Measurements from ENCODE around the gene TM9SF4.

DNA sequence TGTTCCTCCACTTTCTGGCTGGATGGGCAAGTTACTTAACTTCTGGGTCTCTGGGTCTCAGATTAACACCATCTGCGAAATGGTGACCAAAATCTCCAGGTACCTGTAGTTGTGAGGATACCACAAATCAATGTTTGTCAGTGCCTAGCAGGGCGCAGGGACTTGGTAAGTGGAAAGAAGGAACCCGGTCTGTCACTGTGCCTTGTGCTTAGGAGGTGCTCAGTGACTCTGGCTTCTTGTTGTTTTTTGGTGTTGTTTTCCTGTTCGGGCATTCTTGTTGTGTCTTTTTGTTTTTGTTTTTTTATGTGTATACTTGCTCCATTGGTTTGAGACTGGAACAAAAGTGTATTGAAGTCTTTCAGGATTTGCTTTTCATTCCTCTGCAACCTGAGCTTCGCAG, 17.8 kb downstream of the TM9SF4 start:
- TF ChIP-seq ZFP30 (CRISPR knock-in tag; IDR thresholded peaks at IDR 0.05) (no peak), PATZ1 (CRISPR knock-in tag; IDR thresholded peaks at IDR 0.05; ENCODE audit: borderline replicate concordance) (no peak), CSDC2 (CRISPR knock-in tag; IDR thresholded peaks at IDR 0.05) (no peak), ZC3H10 (CRISPR knock-in tag; IDR thresholded peaks at IDR 0.05) (no peak)
